ENCODE measurements around the gene ABHD2.
A peak's percentile ranks its signal among the peaks of the same experiment; 100 is the strongest.
"Not testable (repeated sequence)": the region's sequence is repeated elsewhere in the genome, so short reads cannot be mapped to it uniquely, and the experiment has no call there.

Gene ABHD2

DNA sequence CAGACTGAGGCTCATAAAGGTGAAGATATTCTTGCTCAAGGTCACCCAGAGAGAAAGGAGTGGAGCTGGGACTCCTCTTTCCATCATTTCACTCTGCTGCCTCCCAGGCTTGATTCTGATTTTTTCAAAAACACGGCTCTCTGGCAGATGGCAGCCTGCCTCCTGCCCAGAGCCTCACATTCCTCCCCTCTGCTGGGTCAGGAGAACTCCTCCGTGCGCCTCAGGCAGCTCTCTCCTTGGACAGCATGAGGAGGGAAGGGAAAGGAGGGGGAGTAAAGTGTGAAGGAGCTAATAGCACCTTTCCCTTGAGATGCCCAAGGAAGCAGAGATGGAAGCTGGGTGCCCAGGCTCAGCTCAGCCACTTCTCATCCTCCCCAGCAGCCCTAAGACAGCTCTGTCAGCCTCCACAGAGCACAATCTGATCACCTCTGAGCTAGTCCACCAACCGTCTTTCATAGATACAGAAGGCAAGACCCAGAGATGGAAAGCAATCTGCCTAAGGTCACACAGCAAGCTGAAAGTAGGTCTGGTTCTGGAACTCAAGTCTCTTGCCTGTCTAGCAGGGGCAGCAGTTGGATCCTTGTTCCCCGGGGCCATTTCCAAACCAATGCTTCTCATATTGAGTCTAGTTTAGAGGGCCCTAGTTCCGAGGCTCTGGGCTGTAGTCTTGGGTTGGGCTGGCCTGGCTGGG, 129.6 kb downstream of the ABHD2 start:
- DNase-seq (ENCODE audit: low spot score), result no peak
- FAIRE-seq, result no peak

DNA sequence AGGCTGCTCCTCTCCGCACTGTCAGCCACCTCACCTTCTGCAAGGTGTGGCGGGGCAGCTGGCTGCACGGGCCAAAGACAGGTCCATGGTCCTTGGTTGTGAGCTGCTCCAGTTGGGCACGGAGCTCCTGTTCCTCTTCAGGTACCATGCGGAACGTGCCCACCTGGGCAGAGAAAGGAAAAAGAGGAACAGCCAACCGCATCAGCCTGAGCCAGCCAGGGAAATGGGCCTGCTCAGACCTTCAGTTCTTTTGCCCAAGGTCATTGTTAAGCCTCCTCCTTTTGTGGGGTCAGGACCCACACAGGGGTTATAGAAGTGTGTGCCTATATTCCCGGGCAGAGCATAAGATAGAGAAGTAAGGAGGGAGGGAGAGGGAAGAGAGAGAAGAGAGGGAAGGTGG, 130.3 kb downstream of the ABHD2 start:
- no peak for DNase-seq (ENCODE audit: low spot score)
- FAIRE-seq, result no peak

DNA sequence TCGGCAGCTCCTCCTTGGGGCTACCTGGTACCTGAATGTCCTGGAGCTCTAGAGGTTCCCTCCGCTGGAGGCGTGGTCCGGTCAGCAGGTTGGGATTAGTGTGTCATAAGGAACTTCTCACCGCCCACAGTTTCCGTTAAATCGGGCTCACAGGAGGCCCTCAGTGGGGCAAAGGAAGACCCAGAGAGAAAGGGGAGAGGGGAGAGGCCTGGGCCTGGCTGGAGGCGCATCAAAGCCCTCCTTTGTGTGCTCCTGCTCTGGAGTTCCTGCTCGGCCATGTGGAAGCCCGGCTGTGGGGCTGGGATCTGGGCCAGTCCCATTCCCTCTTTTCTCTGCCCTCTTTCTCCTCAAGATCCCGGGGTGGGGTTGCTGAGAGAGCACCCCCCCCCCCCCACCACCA, 133.3 kb downstream of the ABHD2 start, which contains the start of gene RLBP1:
RLBP1 (minus strand) TSS at position 37 of the 400 bp plus-strand sequence. CDS start 2,604 bp downstream, outside the sequence.
- no peak for FAIRE-seq
- no peak for DNase-seq (ENCODE audit: low spot score)

DNA sequence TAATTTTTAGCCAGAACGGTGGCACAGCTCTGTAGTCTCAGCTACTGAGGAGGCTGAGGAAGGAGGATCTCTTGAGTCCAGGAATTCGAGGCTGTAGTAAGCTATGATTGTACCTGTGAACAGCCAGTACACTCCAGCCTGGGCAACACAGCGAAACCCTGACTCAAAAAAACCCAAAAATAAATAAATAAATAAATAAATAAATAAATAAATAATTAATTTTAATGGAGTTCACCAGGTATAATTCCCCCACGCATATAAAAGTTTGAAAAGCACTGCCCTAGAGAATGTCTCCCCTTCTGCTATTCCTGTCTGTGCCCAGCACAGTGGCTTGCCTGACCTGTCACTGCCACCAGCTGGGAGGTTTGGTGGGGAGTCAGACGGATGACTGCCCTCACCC, 137.3 kb downstream of the ABHD2 start:
- no peak for DNase-seq (ENCODE audit: low spot score)
- FAIRE-seq, result no peak

DNA sequence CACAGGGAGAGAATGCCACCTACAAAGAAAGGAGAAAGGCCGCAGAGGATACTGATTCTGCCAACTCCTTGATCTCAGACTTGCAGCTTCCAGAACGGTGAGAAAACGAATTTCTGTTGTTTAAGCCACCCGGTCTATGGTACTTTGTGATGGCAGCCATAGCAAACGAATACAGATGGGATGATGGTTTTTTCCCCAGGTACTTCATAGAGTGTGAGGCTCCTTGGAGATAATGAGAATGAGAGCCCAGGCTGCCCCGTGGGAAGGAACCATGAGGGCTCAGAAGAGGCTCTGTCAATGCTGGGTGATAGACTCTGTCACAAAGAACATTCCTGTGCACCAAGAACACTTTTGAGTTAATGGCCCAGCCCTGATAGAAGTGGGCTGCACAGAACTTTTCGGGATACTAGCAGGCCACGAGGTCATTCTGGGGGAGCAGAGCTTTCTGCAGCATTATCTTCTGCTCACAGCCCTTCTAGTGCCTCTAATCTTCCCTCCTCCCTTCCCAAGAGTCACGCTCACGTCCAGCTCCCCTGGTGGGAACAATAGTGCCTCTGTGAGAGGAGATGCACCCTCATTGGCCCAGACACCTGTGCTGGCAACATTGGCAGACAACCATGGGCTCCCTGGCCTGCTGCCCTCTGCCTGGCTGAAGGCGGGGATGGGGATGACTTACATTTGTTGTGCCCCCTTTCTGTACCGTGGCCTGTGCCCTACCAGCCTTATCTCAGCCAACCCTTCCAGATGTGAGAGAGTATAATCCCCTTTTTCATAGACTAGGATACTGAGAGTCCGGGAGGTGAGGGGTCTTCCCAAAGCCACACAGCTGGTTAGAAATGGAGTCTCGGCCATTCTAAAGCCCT, 138.3 kb downstream of the ABHD2 start:
- FAIRE-seq (no peak), DNase-seq (ENCODE audit: low spot score) (no peak)

DNA sequence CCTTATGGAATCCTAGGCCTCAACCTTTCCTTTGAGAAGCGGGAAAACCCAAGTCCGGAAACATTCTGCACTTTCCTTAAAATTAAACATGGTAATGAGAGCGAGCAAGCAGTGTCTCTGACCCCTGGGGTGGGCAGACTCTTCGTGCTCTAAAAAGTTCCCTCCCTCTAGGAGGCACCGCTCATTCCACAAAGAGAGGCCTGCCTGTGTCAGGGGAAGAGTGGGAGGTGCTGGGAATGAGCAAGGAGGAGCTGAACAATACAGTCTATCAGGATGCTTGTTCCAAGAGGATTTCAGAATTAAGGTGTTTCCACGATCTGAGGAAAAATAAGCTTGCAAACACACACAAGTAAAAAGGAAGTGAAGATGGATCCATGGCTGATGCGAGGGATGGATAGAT, 139.2 kb downstream of the ABHD2 start:
- DNase-seq (ENCODE audit: low spot score), result no peak
- no peak for FAIRE-seq

DNA sequence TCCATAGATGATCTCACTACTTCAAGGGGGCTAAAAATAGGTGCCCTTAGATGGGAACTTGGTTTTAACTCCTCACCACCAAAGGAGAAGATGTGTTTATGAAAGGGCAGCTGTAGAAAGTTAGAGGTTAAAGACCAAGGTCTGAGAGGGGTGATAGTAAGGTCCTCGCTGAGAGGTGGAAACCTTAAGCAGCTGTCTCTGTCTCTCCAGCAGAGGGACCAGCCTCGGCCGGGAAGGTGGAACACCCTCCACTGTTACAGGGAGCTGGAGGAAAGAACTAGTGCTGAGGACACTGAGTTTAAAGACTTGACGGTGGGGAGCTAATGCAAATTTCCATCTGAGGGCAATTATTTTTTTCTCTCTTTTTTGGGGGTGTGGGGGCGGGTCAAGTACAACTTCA, 142.0 kb downstream of the ABHD2 start:
- no peak for FAIRE-seq
- no peak for DNase-seq (ENCODE audit: low spot score)

DNA sequence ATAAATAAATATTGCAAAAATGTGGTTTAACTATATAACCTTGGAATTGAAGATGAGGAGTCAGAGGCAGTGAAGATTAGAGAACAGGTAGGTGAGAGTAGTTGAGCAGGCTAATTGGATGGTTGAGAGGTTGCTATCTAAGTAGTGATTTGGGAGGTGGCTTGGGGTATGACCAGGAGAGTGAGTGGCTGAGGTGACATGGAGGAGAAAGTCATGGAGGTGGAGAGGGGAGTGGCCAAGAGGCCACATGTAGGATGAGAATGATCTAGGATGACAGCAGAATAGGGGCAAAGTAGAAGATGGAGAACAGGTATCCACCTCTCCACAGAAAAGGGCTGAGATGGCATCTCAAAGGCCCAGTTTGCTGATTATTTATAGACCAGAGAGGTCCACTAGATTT, 143.6 kb downstream of the ABHD2 start:
- no peak for FAIRE-seq
- DNase-seq (ENCODE audit: low spot score), result no peak

DNA sequence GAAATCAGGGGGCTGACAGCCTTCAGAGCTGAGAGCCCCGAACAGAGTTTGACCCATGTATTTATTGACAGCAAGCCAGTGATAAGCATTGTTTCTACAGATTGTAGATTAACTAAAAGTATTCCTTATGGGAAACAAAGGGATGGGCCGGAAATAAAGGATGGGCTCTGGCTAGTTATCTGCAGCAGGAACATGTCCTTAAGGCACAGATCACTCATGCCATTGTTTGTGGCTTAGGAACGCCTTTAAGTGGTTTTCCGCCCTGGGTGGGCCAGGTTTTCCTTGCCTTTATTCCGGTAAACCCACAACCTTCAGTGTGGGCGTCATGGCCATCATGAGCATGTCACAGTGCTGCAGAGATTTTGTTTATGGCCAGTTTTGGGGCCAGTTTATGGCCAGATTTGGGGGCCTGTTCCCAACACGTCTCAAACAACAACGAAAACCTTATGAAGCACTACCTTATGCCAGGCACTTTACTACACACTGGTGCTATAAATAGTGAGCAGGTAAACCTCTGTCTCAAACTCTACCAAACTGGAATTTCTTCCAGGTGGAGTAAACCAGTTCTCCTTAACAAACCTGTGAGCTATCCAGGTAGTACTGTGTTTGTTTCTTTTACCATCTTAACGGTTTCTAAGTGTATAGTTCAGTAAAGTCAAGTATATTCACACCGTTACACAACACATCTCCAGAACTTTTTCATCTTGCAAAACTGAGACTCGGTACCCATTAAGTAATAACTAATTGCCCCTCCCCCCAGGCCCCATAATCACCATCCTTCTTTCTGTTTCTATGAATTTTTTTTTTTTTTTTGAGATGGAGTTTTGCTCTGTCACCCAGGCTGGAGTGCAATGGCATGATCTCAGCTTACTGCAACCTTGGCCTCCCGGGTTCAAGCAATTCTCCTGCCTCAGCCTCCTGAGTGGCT, 151.9 kb downstream of the ABHD2 start:
- FAIRE-seq; DNase-seq (ENCODE audit: low spot score): not testable (repeated sequence)

DNA sequence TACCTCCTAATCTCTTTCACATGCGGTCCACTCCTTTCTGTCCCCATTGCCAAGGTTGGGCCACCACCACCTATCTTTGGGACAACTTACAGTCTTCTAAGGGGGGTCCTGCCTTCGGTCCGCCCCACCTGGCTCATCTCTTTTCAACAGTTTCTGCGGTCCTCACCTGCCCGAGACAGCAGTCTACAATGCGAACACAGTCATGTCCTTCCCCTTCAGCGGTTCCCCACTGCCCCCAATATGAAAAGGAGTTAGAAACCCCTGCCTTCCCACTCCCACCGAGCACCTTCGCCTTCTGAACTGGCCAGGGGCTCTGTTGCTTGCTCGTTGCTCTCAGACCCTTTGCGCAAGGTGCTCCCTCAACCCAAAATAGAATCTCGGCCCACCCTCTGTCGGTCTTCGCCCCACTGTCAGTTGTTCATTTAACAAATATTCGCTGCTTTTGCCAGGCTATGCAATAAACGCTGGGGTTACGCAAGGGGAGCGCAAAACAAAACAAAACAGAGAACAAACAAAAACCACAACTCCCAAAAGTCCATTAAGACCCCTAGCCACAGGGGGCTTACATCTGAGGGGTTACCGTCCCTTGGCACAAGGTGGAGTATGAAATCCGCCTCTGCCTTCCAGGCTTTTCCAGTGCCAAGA, 154.9 kb downstream of the ABHD2 start:
- FAIRE-seq (no peak), DNase-seq (ENCODE audit: low spot score) (no peak)

DNA sequence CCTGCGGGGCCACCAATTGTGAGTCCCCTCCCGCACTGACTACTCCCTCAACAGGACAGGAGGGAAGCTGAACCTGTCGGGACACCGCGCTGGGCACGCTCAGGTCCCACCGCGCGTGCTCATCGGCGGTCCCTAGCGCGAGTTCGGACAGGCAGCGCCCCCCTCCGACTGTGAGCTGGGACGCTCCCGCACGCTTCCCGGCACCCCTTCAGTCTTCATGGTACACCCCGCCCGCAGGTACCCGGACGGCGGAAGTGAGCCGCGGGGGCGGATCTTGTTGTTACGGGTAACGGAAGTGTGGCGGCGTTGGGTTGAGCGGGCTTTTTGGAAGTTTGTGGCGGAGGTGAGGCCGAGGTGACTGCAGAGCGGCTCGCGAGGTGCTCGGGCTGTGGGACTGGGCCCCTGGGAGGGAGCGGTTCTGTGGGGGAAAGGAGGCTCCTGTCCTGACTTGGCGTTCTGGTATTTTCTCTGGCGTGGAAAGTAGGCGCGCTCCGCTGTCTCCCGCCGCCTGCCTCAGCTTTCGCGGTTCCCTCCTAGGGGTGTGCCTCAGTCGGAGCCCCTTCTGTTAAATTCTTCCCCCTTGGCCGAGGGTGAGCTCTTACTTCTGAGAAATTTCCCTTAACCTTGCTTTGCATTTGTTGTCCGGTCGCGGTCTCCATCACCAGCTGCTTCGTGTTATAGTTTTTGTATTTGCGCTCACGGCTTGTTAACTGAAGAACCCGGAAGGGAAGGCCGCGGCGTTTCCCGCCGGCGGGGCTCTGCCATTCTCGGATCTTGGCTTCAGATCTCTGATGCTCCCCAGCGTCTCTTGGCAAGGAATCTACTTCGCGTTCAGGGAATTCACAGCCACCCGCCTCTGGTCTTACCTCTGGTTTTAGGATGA, 155.7 kb downstream of the ABHD2 start, which contains the start of gene FANCI:
FANCI (plus strand) TSS at position 289 of the 883 bp plus-strand sequence. CDS start 3,669 bp downstream, outside the sequence.
- DNase-seq (ENCODE audit: low spot score) (peak; percentile 97), FAIRE-seq (no peak)

DNA sequence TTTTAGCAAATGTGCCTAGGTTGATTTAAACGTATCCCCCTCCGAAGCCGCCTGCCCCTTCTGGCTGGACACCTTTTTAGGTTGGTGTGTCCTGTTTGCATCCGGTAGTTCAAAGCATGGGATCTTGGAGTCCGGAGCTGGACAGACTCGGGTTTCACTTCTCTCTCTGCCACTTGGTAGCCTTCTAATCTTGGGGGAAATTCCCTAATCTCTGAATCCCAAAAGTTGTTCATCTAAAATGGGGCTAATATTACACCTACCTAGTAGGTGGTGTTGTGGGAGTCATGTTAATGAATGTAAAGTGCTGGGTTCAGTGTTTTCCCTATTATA, 156.3 kb downstream of the ABHD2 start:
- no peak for DNase-seq (ENCODE audit: low spot score)
- FAIRE-seq, result no peak

DNA sequence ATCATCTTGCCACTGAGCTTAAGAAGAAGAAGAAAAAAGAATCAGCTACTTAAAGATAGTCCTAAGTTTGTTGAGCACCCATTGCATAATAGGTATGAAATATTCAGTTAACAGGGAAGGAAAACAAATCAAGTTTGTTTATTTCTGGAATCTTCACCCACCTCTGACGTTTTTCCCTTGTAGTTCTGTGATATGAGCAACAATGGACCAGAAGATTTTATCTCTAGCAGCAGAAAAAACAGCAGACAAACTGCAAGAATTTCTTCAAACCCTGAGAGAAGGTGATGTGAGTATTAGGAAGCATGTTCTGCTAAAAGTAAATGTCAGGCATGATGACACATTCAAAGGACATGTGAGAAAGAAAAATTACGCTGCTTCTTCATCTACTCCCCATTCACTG, 159.2 kb downstream of the ABHD2 start:
- FAIRE-seq, result no peak

DNA sequence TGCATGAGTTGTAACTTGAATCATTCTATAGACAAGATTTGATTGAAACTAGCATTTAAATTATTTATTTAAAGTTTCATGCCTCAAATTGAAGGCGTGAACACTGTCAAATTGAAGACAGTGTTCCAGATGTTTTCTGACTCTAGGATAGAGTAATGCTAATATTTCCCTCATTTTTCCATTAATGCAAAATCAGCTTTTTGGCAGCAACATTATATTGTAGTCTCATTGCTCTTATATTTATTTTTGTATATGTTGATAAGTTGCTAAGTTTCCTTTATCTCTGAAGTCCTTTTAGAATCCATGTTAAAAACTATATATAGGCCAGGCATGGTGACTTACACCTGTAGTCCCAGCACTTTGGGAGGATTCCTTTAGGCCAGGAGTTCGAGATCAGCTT, 160.3 kb downstream of the ABHD2 start:
- DNase-seq (ENCODE audit: low spot score) (no peak), FAIRE-seq (no peak)

More for the DNA sequence above, 159.2 kb downstream of the ABHD2 start:
- no peak for DNase-seq (ENCODE audit: low spot score)

DNA sequence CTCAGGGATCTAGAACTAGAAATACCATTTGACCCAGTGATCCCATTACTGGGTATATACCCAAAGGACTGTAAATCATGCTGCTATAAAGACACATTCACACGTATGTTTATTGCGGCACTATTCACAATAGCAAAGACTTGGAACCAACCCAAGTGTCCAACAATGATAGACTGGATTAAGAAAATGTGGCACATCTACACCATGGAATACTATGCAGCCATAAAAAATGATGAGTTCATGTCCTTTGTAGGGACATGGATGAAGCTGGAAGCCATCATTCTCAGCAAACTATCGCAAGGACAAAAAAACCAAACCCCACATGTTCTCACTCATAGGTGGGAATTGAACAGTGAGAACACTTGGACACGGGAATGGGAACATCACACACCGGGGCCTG, 161.9 kb downstream of the ABHD2 start:
- DNase-seq (ENCODE audit: low spot score); FAIRE-seq: not testable (repeated sequence)

Measured in urothelium cell line (cell line).